ENCODE measurements around the gene ACACA.

DNA sequence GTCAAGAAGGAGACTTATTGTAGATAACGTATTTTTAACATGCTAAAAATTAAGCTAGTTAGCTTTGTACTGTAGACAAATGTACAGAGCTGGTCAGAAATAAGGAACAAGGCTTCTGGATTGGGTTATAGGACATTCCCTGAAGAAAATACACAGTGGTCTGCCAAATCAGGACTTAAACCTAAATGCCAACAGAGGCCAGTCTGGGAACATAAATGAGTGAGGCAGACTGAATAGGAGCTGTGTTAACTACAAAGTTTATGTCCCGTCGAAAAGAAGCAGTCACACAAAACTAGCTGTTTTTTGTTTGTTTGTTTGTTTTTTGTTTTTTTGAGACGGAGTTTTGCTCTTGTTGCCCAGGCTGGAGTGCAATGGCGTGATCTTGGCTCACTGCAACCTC is 151.2 kb downstream of the ACACA start:
- TF ChIP-seq POLR2AphosphoS5 (IDR thresholded peaks at IDR 0.05) (no peak), POLR2A (IDR thresholded peaks at IDR 0.05) (no peak), EP300 (IDR thresholded peaks at IDR 0.05) (no peak)
- TF ChIP-seq, protein P1, sequence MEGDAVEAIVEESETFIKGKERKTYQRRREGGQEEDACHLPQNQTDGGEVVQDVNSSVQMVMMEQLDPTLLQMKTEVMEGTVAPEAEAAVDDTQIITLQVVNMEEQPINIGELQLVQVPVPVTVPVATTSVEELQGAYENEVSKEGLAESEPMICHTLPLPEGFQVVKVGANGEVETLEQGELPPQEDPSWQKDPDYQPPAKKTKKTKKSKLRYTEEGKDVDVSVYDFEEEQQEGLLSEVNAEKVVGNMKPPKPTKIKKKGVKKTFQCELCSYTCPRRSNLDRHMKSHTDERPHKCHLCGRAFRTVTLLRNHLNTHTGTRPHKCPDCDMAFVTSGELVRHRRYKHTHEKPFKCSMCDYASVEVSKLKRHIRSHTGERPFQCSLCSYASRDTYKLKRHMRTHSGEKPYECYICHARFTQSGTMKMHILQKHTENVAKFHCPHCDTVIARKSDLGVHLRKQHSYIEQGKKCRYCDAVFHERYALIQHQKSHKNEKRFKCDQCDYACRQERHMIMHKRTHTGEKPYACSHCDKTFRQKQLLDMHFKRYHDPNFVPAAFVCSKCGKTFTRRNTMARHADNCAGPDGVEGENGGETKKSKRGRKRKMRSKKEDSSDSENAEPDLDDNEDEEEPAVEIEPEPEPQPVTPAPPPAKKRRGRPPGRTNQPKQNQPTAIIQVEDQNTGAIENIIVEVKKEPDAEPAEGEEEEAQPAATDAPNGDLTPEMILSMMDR (IDR thresholded peaks at IDR 0.05): no peak
